Ishikawa (cell line): Measurements from ENCODE around the gene EPHA6.

ENCODE experiments used
- CEBPB ChIP-seq: IDR thresholded peaks from 2 replicates; pipeline ENCODE4 v1.6.1; 2012
- CREB1 ChIP-seq: IDR thresholded peaks from 2 replicates; pipeline ENCODE4 v1.6.1; 2012; ENCODE audit warnings: low read depth
- EGR1 ChIP-seq: IDR thresholded peaks from 2 replicates; pipeline ENCODE4 v1.6.1; 2012
- EP300 ChIP-seq: IDR thresholded peaks from 2 replicates; pipeline ENCODE4 v1.6.1; 2012; ENCODE audit warnings: borderline replicate concordance
- FOXM1 ChIP-seq: IDR thresholded peaks from 2 replicates; pipeline ENCODE4 v1.6.1; 2012; ENCODE audit warnings: low read depth, borderline replicate concordance
- NFIC ChIP-seq: IDR thresholded peaks from 2 replicates; pipeline ENCODE4 v1.6.1; 2012
- RAD21 ChIP-seq: IDR thresholded peaks from 2 replicates; pipeline ENCODE4 v1.6.1; 2012; ENCODE audit warnings: low read depth
- TAF1 ChIP-seq: IDR thresholded peaks from 2 replicates; pipeline ENCODE4 v1.6.1; 2012; ENCODE audit warnings: low read depth, mild to moderate bottlenecking
- TCF12 ChIP-seq: IDR thresholded peaks from 2 replicates; pipeline ENCODE4 v1.6.1; 2012; ENCODE audit warnings: low read depth
- TEAD4 ChIP-seq: IDR thresholded peaks from 2 replicates; pipeline ENCODE4 v1.6.1; 2012
- USF1 ChIP-seq: IDR thresholded peaks from 2 replicates; pipeline ENCODE4 v1.6.1; 2012
- YY1 ChIP-seq: IDR thresholded peaks from 2 replicates; pipeline ENCODE4 v1.6.1; 2012; ENCODE audit warnings: low read depth
- ZBTB7A ChIP-seq: IDR thresholded peaks from 2 replicates; pipeline ENCODE4 v1.6.1; 2012; ENCODE audit warnings: low read depth
- TF ChIP-seq, protein P1 (sequence below): IDR thresholded peaks from 2 replicates; pipeline ENCODE4 v1.6.1; 2012; ENCODE audit warnings: low read depth, mild to moderate bottlenecking
- TF ChIP-seq, protein P2 (sequence below): IDR thresholded peaks from 2 replicates; pipeline ENCODE4 v1.6.1; 2012

The EPHA6 gene

GRCh38 chr3:97197830-97198229 lies 383.4 kb downstream of the EPHA6 start:
- TF ChIP-seq TCF12 (no peak), EGR1 (no peak), CEBPB (no peak), RAD21 (no peak), FOXM1 (no peak), YY1 (no peak), USF1 (no peak), EP300 (no peak), CREB1 (no peak), TAF1 (no peak), NFIC (no peak), TEAD4 (no peak), ZBTB7A (no peak)
- TF ChIP-seq, protein P1, sequence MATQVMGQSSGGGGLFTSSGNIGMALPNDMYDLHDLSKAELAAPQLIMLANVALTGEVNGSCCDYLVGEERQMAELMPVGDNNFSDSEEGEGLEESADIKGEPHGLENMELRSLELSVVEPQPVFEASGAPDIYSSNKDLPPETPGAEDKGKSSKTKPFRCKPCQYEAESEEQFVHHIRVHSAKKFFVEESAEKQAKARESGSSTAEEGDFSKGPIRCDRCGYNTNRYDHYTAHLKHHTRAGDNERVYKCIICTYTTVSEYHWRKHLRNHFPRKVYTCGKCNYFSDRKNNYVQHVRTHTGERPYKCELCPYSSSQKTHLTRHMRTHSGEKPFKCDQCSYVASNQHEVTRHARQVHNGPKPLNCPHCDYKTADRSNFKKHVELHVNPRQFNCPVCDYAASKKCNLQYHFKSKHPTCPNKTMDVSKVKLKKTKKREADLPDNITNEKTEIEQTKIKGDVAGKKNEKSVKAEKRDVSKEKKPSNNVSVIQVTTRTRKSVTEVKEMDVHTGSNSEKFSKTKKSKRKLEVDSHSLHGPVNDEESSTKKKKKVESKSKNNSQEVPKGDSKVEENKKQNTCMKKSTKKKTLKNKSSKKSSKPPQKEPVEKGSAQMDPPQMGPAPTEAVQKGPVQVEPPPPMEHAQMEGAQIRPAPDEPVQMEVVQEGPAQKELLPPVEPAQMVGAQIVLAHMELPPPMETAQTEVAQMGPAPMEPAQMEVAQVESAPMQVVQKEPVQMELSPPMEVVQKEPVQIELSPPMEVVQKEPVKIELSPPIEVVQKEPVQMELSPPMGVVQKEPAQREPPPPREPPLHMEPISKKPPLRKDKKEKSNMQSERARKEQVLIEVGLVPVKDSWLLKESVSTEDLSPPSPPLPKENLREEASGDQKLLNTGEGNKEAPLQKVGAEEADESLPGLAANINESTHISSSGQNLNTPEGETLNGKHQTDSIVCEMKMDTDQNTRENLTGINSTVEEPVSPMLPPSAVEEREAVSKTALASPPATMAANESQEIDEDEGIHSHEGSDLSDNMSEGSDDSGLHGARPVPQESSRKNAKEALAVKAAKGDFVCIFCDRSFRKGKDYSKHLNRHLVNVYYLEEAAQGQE: no peak
- TF ChIP-seq, protein P2, sequence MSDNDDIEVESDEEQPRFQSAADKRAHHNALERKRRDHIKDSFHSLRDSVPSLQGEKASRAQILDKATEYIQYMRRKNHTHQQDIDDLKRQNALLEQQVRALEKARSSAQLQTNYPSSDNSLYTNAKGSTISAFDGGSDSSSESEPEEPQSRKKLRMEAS: no peak

DNA sequence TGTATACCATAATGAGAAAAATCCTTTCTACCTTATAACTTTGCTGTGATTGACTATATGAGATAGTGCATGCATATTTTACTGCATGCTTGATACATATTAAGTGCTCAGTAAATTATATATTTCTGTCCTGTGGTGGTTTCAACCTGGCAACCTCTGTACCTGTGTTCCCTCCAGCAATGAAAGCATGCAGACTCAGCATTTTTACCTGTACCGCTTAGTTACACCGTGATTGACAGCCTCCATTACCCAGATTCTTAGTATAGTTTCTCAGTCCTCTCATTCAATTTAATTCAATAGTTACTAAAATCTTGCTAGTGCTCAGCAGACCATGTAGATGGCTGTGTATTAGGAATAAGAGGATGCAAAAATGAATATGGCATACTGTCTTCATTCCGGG lies 386.0 kb downstream of the EPHA6 start:
- TF ChIP-seq CREB1 (no peak), YY1 (no peak), FOXM1 (no peak), TAF1 (no peak), EP300 (no peak), TCF12 (no peak), USF1 (no peak), TEAD4 (no peak), NFIC (no peak), ZBTB7A (no peak)
- TF ChIP-seq, protein P1: no peak

GRCh38 chr3:97201814-97202213 lies 387.4 kb downstream of the EPHA6 start:
- TF ChIP-seq CREB1: no peak
- TF ChIP-seq NFIC: no peak
- TF ChIP-seq, protein P1: no peak
- no peak for TF ChIP-seq FOXM1
- no peak for TF ChIP-seq TEAD4
- TF ChIP-seq YY1: no peak
- TF ChIP-seq USF1: no peak
- no peak for TF ChIP-seq EP300
- TF ChIP-seq TAF1: no peak
- TF ChIP-seq ZBTB7A: no peak
- TF ChIP-seq CEBPB: no peak
- TF ChIP-seq, protein P2: no peak
- no peak for TF ChIP-seq EGR1
- no peak for TF ChIP-seq TCF12

GRCh38 chr3:97228966-97229365 lies 414.6 kb downstream of the EPHA6 start:
- TF ChIP-seq YY1 (no peak), RAD21 (no peak), NFIC (no peak), ZBTB7A (no peak), FOXM1 (no peak), USF1 (no peak), TAF1 (no peak), EGR1 (no peak), TEAD4 (no peak), CEBPB (no peak), EP300 (no peak), TCF12 (no peak), CREB1 (no peak)
- TF ChIP-seq, protein P2: no peak
- TF ChIP-seq, protein P1: no peak
